A549 treated with dexamethasone at 1 μM for 4 hours (cell line): ENCODE data around the gene RNF222. TPM values are rescaled to one million over a fixed set of nuclear protein-coding genes. Genes with fewer than 3 reads are reported as not detected.

Experiments
- total RNA-seq: library from RNA; stranded (reverse); fragments of 200-300 nt; extraction: Qiagen RNA extraction; gene quantifications from 5 replicates; pipeline ENCODE4 v1.2.3, GENCODE V29; 2022

The RNF222 gene
- total RNA-seq = not detected in 5 replicates

DNA sequence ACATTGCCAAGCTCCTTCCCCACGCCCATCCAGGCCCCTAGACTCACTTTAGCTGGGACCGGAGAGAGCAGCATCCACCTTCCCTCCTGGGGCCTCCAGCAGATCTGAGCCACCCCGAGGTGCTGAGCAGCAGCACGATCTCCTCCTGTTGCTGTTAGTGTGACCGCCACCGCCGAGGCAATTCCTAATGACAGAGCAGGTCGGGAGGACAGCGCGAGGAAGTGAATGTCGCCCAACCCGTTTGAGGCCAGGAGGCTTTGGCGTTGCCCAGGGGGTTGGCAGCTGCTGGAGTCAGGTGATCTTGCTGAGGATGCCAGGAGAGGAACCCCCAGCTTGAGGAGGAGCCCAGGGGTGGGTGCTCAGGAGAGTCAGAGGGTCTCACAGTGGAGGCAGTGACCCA lies at the start of gene RNF222:
RNF222 (minus strand) TSS at position 192 of the 400 bp plus-strand sequence. CDS start 4,366 bp downstream, outside the sequence.

DNA sequence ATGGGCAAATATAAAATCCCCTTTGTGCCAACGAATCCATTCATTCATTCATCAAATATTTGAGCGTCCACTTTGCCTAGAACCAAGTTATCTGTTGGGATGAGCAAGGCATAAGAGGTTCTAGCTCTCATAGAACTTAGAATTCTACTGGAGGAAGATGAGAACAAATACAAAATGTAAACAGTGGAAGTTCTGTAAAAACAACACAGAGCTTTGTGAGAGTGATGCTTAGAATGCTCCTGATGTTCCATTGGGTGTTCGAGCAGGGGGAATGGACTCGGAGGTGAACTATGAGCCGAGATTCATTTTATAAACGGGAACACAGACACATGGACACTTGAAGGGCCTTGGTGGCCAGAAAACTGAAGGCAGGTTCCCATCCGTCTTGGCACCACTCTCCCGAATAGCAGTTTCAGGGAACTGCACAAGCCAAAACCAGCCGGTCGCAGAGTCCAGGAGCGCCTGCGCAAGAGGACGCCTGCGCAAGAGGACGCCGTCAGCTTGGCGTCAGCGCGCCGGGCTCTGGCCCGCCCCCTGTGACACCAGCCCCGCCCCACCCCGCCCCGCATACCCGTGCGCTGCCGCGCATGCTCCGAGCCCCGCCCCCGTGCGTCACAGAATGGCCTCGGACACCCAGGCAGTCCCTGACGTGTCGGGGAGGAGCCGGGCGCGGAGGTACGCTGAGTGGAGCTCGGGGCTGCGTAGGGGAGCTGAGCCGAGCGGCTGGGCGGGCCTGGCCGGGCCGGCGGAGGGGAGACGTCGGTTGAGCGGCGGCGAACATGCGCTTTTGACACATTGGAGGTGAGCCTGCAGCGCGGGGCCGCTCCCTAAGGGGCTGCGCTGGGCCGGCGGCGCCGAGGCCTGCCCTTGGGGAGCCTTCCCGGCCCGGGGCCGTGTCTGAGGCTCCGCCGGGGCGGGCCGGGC lies 37.9 kb upstream of the RNF222 start, which contains the start of gene NDEL1:
NDEL1 (plus strand) TSS at position 640 of the 924 bp plus-strand sequence. CDS start 8,388 bp downstream, outside the sequence.

GRCh38 chr17:8383143-8383822 lies 14.3 kb downstream of the RNF222 start, which contains the start of gene RPL26:
Gene RPL26 (minus strand): TSS chr17:8383193. CDS start chr17:8382310, 883 bp downstream.

DNA sequence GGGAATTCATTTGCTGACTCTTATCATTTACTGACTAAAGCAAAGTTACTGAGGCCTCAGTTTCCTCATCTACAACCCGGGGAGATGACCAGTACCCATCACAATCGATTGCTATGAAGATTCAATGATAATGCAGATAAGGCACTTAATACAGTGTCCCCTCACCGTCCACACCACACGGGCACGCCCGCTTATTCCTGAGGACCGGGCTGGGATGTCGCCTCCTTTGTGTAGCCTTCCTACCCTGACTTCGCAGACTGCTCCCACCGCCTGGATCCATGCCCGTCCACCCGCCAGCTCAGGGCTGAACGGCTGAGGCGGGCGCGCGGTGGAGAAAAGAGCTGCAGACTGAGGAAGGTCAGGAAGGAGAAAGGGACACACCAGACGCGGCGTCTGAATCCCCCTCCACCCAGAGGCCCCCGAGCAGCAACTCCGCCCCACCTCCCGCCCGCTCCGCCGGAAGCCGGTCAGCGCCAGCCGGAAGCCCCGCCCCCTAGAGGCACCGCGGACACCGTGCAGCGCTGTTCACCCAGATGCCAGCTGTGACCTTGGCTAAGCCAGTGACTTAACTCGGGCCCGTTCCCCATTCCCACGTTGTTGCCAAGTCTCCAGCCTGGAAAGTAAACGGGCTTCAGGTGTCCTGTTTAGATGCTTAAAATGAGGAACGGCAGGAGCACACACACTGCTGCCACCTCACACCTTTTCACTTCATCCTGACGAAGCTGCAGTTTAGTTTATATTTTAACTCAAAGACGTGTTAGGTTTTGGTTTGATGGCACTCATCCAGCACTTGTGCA lies 21.2 kb downstream of the RNF222 start, which contains the start of gene KRABD2:
KRABD2 (minus strand) TSS at position 434 of the 797 bp plus-strand sequence.

Other genes with a start within 250 kb of the RNF222 start
- 42.6 to 58.0 TPM (median 56.0 TPM) in 5 replicates for gene PER1, start 245.4 kb downstream of the RNF222 start, total RNA-seq
- gene VAMP2, start 234.9 kb downstream of the RNF222 start, total RNA-seq = 23.6 to 32.3 TPM (median 29.5 TPM) in 5 replicates
- gene TMEM107, start 221.4 kb downstream of the RNF222 start, total RNA-seq = 18.5 to 21.4 TPM (median 19.6 TPM) in 5 replicates
- gene BORCS6, start 207.6 kb downstream of the RNF222 start, total RNA-seq = 6.1 to 8.1 TPM (median 7.6 TPM) in 5 replicates
- gene AURKB, start 187.3 kb downstream of the RNF222 start, total RNA-seq = 134 to 149 TPM (median 142 TPM) in 5 replicates
- 8.5 to 18.3 TPM (median 15.1 TPM) in 5 replicates for gene CTC1, start 149.8 kb downstream of the RNF222 start, total RNA-seq
- gene PFAS, start 148.5 kb downstream of the RNF222 start, total RNA-seq = 30.9 to 53.2 TPM (median 52.5 TPM) in 5 replicates
- gene RANGRF, start 109.2 kb downstream of the RNF222 start, total RNA-seq = 36.2 to 45.0 TPM (median 43.4 TPM) in 5 replicates
- gene SLC25A35, start 102.4 kb downstream of the RNF222 start, total RNA-seq = 5.1 to 8.2 TPM (median 7.5 TPM) in 5 replicates
- not detected in 5 replicates for gene ARHGEF15, start 87.6 kb downstream of the RNF222 start, total RNA-seq
- not detected in 5 replicates for gene ODF4, start 58.0 kb downstream of the RNF222 start, total RNA-seq
- 3,442 to 4,694 TPM (median 3,587 TPM) in 5 replicates for gene RPL26, start 14.6 kb downstream of the RNF222 start, total RNA-seq
- 64.5 to 74.7 TPM (median 68.3 TPM) in 5 replicates for gene NDEL1, start 38.1 kb upstream of the RNF222 start, total RNA-seq
- gene MYH10, start 232.9 kb upstream of the RNF222 start, total RNA-seq = 16.4 to 25.5 TPM (median 24.5 TPM) in 5 replicates